B cell (primary cell): ENCODE data around the gene RGS3. TPM values are rescaled to one million over a fixed set of nuclear protein-coding genes. Genes with fewer than 3 reads are reported as not detected.

Experiments used
- ATAC-seq: fragments of 200-7000 bp; cut with Tn5 transposase; one replicate; pipeline ENCODE4 v1.10.0; 2021; ENCODE audit warnings: low read depth, mild to moderate bottlenecking, moderate number of reproducible peaks, moderate library complexity
- CTCF ChIA-PET: fragments of 350-600 bp; sonication (Branson Sonifier 250); formaldehyde crosslinking; loops from one replicate; lab custom pipeline; 2021; ENCODE audit warnings: antibody characterized with exemption, inconsistent platforms; lab: Charles Lee
- POLR2A ChIA-PET: fragments of 350-600 bp; sonication (Branson Sonifier 250); formaldehyde crosslinking; loops from one replicate; lab custom pipeline; 2021; ENCODE audit warnings: antibody characterized with exemption; lab: Charles Lee
- DNase-seq: peaks from one replicate; pipeline ENCODE4 v3.0.0; 2013
- H2AFZ ChIP-seq: 2 replicates; pipeline ENCODE4 v1.6.1; 2012; ENCODE audit warnings: mild to moderate bottlenecking, low read depth, low read length; ENCODE audit not compliant: insufficient read depth, poor library complexity, severe bottlenecking
- H3K27ac ChIP-seq, 2 donors: 1 replicate in 1 of 2; 2 replicates in 1 of 2; pipeline ENCODE4 v1.5.1; 2012 to 2013; ENCODE audit warnings: low read length in 2 of 2, mild to moderate bottlenecking in 2 of 2, moderate library complexity in 1 of 2
- H3K27me3 ChIP-seq, 4 experiments: fragments of 200-600 bp in 1 of 4; sonication (generic) in 1 of 4; replicated peaks in 1 of 4; 1 replicate in 2 of 4; 2 replicates in 2 of 4; pipeline versions ENCODE4 v1.6.1 to v1.7.0; 2013 to 2016; ENCODE audit warnings: low read length in 3 of 4, mild to moderate bottlenecking in 2 of 4, mixed read lengths in 1 of 4, moderate library complexity in 1 of 4; ENCODE audit not compliant: insufficient read depth in 4 of 4, control insufficient read depth in 3 of 4; ENCODE audit errors: control extremely low read depth in 1 of 4
- H3K36me3 ChIP-seq, 2 experiments: replicated peaks in 1 of 2; 1 replicate in 1 of 2; 2 replicates in 1 of 2; pipeline versions ENCODE4 v1.6.1 to v1.7.1; 2013; ENCODE audit warnings: low read length in 1 of 2; ENCODE audit not compliant: insufficient read depth in 2 of 2, control insufficient read depth in 1 of 2; ENCODE audit errors: control extremely low read depth in 1 of 2, extremely low read depth in 1 of 2
- H3K4me1 ChIP-seq, 2 donors: fragments of 200-600 bp in 1 of 2; sonication (generic) in 1 of 2; 1 replicate in 1 of 2; 2 replicates in 1 of 2; pipeline versions ENCODE4 v1.5.1 to v1.6.1; 2013 to 2017; ENCODE audit warnings: low read length in 2 of 2; ENCODE audit not compliant: control insufficient read depth in 2 of 2, insufficient read depth in 2 of 2
- H3K4me2 ChIP-seq: replicated peaks from 2 replicates; pipeline ENCODE3; 2012; ENCODE audit warnings: mild to moderate bottlenecking, low read depth, low read length; ENCODE audit not compliant: poor library complexity, severe bottlenecking
- H3K4me3 ChIP-seq, 5 experiments: fragments of 200-600 bp in 1 of 5; sonication (generic) in 1 of 5; 1 replicate in 3 of 5; 2 replicates in 2 of 5; pipeline versions ENCODE4 v1.5.1 to v1.7.0; 2011 to 2016; ENCODE audit warnings: low read length in 4 of 5, mild to moderate bottlenecking in 4 of 5, low read depth in 2 of 5, control low read depth in 1 of 5, moderate library complexity in 1 of 5; ENCODE audit not compliant: insufficient read depth in 1 of 5; ENCODE audit errors: control extremely low read depth in 1 of 5, extremely low read depth in 1 of 5
- H3K79me2 ChIP-seq: fragments of 200-600 bp; sonication (generic); one replicate; pipeline ENCODE4 v1.6.0; 2016; ENCODE audit warnings: low read length; ENCODE audit not compliant: control insufficient read depth, insufficient read depth
- H3K9ac ChIP-seq: fragments of 200-600 bp; sonication (generic); 2 replicates; pipeline ENCODE4 v1.6.1; 2017; ENCODE audit warnings: mild to moderate bottlenecking, low read length, moderate library complexity
- H3K9me3 ChIP-seq, 3 donors: one replicate each; pipeline versions ENCODE4 v1.6.1 to v1.7.1; 2013; ENCODE audit warnings: low read length in 2 of 3; ENCODE audit not compliant: control insufficient read depth in 2 of 3, insufficient read depth in 1 of 3; ENCODE audit errors: control extremely low read depth in 1 of 3
- H4K20me1 ChIP-seq: 2 replicates; pipeline ENCODE4 v1.6.0; 2012; ENCODE audit warnings: mild to moderate bottlenecking, low read length; ENCODE audit not compliant: insufficient read depth, control insufficient read depth, poor library complexity, severe bottlenecking
- H3K27ac Mint-ChIP-seq: one replicate; pipeline ENCODE4 v1.8.0; 2021; ENCODE audit warnings: mixed read lengths
- H3K27me3 Mint-ChIP-seq: one replicate; pipeline ENCODE4 v1.8.0; 2021; ENCODE audit warnings: mixed read lengths
- H3K4me1 Mint-ChIP-seq: one replicate; pipeline ENCODE4 v1.8.0; 2021; ENCODE audit warnings: mixed read lengths
- H3K4me3 Mint-ChIP-seq: one replicate; pipeline ENCODE4 v1.8.0; 2021; ENCODE audit warnings: mixed read lengths
- H3K9me3 Mint-ChIP-seq: one replicate; pipeline ENCODE4 v1.8.0; 2022; ENCODE audit warnings: mixed read lengths; ENCODE audit not compliant: insufficient read depth
- CTCF ChIP-seq: fragments of 200-600 bp; IDR thresholded peaks from one replicate; pipeline ENCODE4 v1.8.0; 2022; ENCODE audit warnings: antibody characterized with exemption, mild to moderate bottlenecking
- EZH2 ChIP-seq: IDR thresholded peaks from 2 replicates; pipeline ENCODE4 v1.6.1; 2012; ENCODE audit warnings: borderline replicate concordance, low read depth, mild to moderate bottlenecking, moderate library complexity, low read length; ENCODE audit not compliant: insufficient read depth, poor library complexity, severe bottlenecking
- WGBS: methylation state at CpG from one replicate; pipeline ENCODE4 v1.1.5; 2013; ENCODE audit warnings: missing lambda C conversion rate; ENCODE audit not compliant: insufficient coverage; 5-methylcytosine and 5-hydroxymethylcytosine counted together
- intact Hi-C: fragments of 100-400 bp; cut with micrococcal nuclease; formaldehyde crosslinking; loops from one replicate; pipeline ENCODE4 v1.10.0; 2022
- polyA plus RNA-seq: library from polyadenylated mRNA; depleted of rRNA; stranded (reverse); fragments of >200 nt; gene quantifications from 2 replicates; pipeline ENCODE4 v1.2.3, GENCODE V29; 2012
- total RNA-seq, 2 donors: library from RNA; stranded (reverse); fragments of 120-200 nt in 1 of 2; gene quantifications; 1 replicate in 1 of 2; 2 replicates in 1 of 2; pipeline versions ENCODE4 v1.2.3 to v1.2.4, GENCODE V29; 2013 to 2022

The RGS3 gene
- total and polyA plus RNA-seq, 2 donors (not counting 1 experiment from before 2014, with no cell fraction given), result 12.0 to 15.6 TPM

DNA sequence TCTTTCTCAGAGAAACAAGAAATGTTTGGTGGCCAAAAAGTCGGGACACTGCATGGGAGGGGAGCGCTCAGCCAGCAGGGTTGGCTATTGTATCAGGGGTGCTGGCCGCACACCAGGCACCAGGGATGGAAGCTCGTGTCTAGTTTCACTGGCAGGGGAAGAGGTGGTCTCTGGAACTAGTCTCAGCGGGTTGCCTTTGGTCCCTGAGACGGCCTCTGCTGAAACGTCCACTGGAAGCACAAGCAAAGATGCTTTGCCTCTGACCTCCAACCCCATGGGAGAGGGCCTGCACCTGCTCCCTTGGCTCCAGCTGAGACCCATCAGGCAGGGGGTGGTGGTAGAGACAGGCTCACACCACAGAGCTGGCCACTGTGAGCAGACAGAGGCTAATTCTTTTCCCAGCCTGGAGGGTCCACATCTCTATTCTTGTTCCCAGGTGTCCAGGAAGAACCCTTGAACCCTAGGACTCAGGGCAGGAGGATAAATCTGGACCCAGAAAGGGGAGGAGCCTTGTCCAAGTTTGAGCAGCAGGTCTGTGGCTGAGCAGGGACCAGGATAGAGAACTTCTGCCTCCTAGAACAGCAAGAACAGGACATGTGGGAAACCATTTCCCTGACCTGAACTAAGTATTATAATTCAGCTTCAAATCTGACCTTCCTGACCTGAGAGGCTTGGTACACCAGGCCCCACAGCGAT lies 102.6 kb downstream of the RGS3 start:
- POLR2A ChIA-PET, result interaction anchor here (0.6 kb wide), 1 partner anchor 1230 kb away, joined by 7 read pairs; no protein-coding TSS in a partner anchor
- no peak overlapping the region for H3K4me3 Mint-ChIP-seq
- ATAC-seq, result no peak
- Histone ChIP-seq H3K27ac (no peak overlapping the region), H3K36me3 (no peaks in the 10 kb centered on the region), H2AFZ (no peak overlapping the region), H3K79me2 (no peaks in the 10 kb centered on the region), H3K9me3 (peaks cover 0 to 3% (median 0%) of the 10 kb centered on the region in 3 donors), H4K20me1 (no peaks in the 10 kb centered on the region), H3K9ac (no peak overlapping the region), H3K27me3 (peaks cover 0 to 22% (median 2%) of the 10 kb centered on the region in 4 experiments), H3K4me1 (peaks cover 4 to 13% of the 10 kb centered on the region in 2 donors), H3K4me3 (no peak overlapping the region), H3K4me2 (peak overlapping the region; percentile 49)
- H3K27me3 Mint-ChIP-seq, result peaks cover 4% of the 10 kb centered on the region
- no peaks in the 10 kb centered on the region for H3K9me3 Mint-ChIP-seq
- intact Hi-C loops, result no loop called here
- DNase-seq, result no peak
- no peak overlapping the region for H3K27ac Mint-ChIP-seq
- 76% methylated on average over 6 of the region's 8 CpGs for WGBS
- CTCF ChIA-PET, result interaction anchor here (1.3 to 2.3 kb wide), 3 partner anchors 13 to 89 kb away, joined by 3 to 9 read pairs (median 7); no protein-coding TSS in a partner anchor
- TF ChIP-seq CTCF (no peak), EZH2 (no peak)
- peaks cover 11% of the 10 kb centered on the region for H3K4me1 Mint-ChIP-seq

DNA sequence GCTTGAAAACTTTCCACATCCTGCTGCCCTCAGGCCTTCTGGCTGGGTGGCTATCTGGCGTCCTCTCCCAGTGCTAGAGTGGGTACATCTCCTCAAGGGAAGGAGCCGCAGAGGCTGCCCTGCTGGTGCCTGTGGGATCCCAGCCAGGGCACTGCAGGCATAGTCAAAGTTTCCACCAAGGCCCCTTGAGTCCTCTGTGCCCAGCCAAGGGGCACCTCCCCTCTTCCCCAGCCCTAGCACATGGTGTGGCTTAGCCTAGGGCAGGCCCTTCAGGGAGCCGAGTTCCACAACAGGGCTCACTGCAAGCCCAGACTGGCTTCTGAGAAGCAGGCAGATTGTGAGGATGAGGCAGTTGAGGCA lies 103.2 kb downstream of the RGS3 start:
- peaks cover 11% of the 10 kb centered on the region for H3K4me1 Mint-ChIP-seq
- no peaks in the 10 kb centered on the region for H3K79me2 ChIP-seq
- H3K4me2 ChIP-seq, result no peak overlapping the region
- no peak for TF ChIP-seq CTCF
- no peak for TF ChIP-seq EZH2
- 93% methylated on average over 3 of the region's 3 CpGs for WGBS
- intact Hi-C loops, result no loop called here
- H3K9ac ChIP-seq, result no peak overlapping the region
- peaks cover 0 to 3% (median 0%) of the 10 kb centered on the region in 3 donors for H3K9me3 ChIP-seq
- no peaks in the 10 kb centered on the region for H4K20me1 ChIP-seq
- H3K4me1 ChIP-seq, result peaks cover 4 to 13% of the 10 kb centered on the region in 2 donors
- ChIA-PET POLR2A (interaction anchor here (0.6 kb wide), 1 partner anchor 1231 kb away, joined by 7 read pairs; no protein-coding TSS in a partner anchor), CTCF (interaction anchor here (1.3 kb wide), 1 partner anchor 88 kb away, joined by 3 read pairs; no protein-coding TSS in a partner anchor)
- H3K27me3 ChIP-seq, result peaks cover 0 to 22% (median 2%) of the 10 kb centered on the region in 4 experiments
- DNase-seq (no peak), ATAC-seq (no peak)
- H3K4me3 Mint-ChIP-seq, result no peak overlapping the region
- H3K9me3 Mint-ChIP-seq, result no peaks in the 10 kb centered on the region
- no peak overlapping the region for H3K4me3 ChIP-seq
- H2AFZ ChIP-seq, result no peak overlapping the region
- H3K27ac ChIP-seq, result no peak overlapping the region
- H3K27me3 Mint-ChIP-seq, result peaks cover 4% of the 10 kb centered on the region
- no peaks in the 10 kb centered on the region for H3K36me3 ChIP-seq
- H3K27ac Mint-ChIP-seq, result no peak overlapping the region
